Measurements from ENCODE around the gene OPCML. TPM values are rescaled to one million over a fixed set of nuclear protein-coding genes. Genes with fewer than 3 reads are reported as not detected.
A peak's percentile ranks its signal among the peaks of the same experiment; 100 is the strongest.

The OPCML gene
- total RNA-seq, 1 donor from 2014 or later = not detected

DNA sequence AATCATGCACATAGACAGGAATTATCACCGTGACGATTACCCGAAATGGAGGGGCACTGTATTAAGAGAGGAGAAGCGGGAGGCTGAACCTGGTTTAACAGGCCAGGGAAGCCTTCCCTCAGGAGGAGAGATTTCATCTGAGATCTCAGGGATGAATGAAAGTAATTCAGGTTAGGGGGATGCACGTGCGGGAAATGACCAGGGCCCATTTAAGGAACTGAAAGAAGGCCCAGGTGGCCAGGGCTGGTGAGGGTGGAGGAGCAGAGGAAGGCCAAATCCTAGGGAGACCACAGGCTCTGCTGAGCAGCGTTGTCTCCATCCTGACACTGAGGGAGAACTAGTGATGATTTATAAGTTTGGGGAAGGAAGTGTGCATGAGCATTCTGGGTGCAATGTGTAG is 16.3 kb upstream of the OPCML start:
- Histone ChIP-seq H3K4me3 (no peak overlapping the region), H3K27ac (no peak overlapping the region)
- intact Hi-C loops (cut with DNase I) = no loop called here

DNA sequence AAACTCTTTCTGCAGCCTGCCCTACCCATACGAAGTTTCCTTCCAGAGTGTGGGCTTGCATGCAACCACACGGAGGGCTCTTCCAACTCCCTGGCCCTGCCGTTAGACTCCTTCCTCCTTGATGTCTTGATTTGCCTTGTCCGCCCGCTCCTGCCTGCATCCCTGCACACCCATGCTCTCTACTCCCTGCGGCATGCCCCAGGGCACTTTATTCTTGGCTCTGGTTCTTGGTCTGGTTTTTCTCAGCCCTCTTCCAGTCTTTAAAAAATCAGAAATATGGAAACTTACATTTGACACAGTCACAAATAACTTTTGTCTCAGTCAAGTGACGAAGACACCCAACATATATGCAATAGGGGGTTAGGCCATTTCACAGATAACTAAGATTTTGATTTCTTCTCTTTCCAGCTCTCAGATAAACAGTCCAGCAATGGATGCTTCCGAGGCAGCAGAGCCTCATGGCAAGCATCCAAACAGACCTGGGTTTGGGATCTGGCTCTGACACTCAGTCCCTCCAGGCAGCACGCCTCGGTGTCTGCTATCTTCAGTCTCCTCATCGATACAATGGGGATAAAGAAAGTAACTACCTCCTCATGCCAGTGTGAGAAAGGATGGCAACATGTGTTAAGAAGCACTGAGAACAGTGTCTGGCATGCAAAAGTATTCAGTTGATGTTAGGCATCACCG is 15.7 kb upstream of the OPCML start:
- no peak for TF ChIP-seq POLR2A (IDR thresholded peaks at IDR 0.05)
- TF ChIP-seq, protein P1, sequence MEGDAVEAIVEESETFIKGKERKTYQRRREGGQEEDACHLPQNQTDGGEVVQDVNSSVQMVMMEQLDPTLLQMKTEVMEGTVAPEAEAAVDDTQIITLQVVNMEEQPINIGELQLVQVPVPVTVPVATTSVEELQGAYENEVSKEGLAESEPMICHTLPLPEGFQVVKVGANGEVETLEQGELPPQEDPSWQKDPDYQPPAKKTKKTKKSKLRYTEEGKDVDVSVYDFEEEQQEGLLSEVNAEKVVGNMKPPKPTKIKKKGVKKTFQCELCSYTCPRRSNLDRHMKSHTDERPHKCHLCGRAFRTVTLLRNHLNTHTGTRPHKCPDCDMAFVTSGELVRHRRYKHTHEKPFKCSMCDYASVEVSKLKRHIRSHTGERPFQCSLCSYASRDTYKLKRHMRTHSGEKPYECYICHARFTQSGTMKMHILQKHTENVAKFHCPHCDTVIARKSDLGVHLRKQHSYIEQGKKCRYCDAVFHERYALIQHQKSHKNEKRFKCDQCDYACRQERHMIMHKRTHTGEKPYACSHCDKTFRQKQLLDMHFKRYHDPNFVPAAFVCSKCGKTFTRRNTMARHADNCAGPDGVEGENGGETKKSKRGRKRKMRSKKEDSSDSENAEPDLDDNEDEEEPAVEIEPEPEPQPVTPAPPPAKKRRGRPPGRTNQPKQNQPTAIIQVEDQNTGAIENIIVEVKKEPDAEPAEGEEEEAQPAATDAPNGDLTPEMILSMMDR (IDR thresholded peaks at IDR 0.05) = no peak
- no peak for TF ChIP-seq POLR2AphosphoS5 (IDR thresholded peaks at IDR 0.05; ENCODE audit: insufficient read depth in 1 of 2, low read depth in 1 of 2)
- Histone ChIP-seq H3K4me3 (no peak overlapping the region), H3K4me1 (no peaks in the 10 kb centered on the region), H3K36me3 (no peaks in the 10 kb centered on the region), H3K27me3 (no peaks in the 10 kb centered on the region), H3K27ac (no peak overlapping the region), H3K9me3 (no peaks in the 10 kb centered on the region)
- intact Hi-C loops (cut with DNase I) = no loop called here
- peak in 1 of 2 donors; percentile 49 for DNase-seq (ENCODE audit: extremely low spot score in 2 of 2)

More for the DNA sequence above, 16.3 kb upstream of the OPCML start:
- Histone ChIP-seq H3K9me3 (no peaks in the 10 kb centered on the region), H3K4me1 (no peaks in the 10 kb centered on the region), H3K27me3 (no peaks in the 10 kb centered on the region), H3K36me3 (no peaks in the 10 kb centered on the region)
- TF ChIP-seq POLR2A (IDR thresholded peaks at IDR 0.05) = no peak
- TF ChIP-seq, protein P1 (IDR thresholded peaks at IDR 0.05) = no peak
- no peak for TF ChIP-seq POLR2AphosphoS5 (IDR thresholded peaks at IDR 0.05; ENCODE audit: insufficient read depth in 1 of 2, low read depth in 1 of 2)
- DNase-seq (ENCODE audit: extremely low spot score in 2 of 2) = peak in 1 of 2 donors; percentile 27

DNA sequence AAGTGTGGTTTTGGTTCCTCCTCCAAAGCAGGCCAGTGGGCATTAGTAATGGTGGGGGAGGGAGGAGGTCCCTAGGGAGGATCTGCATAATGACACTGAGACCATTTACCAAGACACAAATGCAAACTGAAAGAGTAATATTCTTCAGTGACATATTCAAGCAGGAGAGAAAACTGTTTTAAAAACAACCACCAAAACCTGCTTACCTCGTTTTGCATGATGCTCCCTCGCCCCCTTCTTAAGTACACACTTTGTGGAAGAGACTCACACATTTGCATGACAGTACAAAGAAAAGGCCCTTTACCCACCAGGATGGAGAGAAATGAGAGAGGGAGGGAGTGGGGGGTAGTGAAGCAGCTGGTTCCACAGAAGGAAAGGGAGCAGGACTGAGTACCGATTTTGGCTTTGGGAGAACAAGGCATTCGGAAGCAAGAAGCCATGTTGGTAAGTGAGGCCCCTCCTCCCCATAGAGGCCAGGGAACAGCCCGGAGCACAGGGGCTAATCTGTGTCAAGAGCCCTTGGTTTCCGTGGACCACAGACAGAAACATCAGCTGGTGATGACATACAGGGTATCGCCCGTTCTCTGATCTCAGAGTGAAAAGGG is 13.0 kb upstream of the OPCML start:
- H3K9me3 ChIP-seq = no peaks in the 10 kb centered on the region
- H3K4me3 ChIP-seq = no peak overlapping the region
- no peak overlapping the region for H3K27ac ChIP-seq
- no peaks in the 10 kb centered on the region for H3K36me3 ChIP-seq
- no peaks in the 10 kb centered on the region for H3K4me1 ChIP-seq
- no peaks in the 10 kb centered on the region for H3K27me3 ChIP-seq
- intact Hi-C loops (cut with DNase I) = no loop called here
- no peak for DNase-seq (ENCODE audit: extremely low spot score in 2 of 2)
- TF ChIP-seq, protein P1 (IDR thresholded peaks at IDR 0.05) = no peak
- TF ChIP-seq POLR2A (IDR thresholded peaks at IDR 0.05) = no peak
- TF ChIP-seq POLR2AphosphoS5 (IDR thresholded peaks at IDR 0.05; ENCODE audit: insufficient read depth in 1 of 2, low read depth in 1 of 2) = no peak

DNA sequence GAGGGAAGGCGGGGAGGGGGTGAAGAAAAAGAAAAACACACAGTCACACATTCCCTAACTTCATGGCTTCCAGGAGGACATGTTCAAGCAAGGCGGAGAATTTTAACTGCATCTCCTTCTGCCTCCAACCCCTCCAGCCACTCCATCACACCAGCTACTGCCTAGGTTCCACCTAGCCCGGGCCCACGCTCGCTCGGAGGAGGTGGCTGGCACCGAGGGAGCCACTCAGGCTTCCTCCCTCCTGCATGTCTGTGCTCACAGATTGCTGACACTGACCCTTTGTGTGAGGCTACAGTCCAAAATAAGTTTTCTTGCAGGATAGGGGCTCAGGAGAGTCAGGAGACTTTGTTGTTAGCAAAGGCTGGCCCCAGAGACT is 9.4 kb upstream of the OPCML start:
- DNase-seq (ENCODE audit: extremely low spot score in 2 of 2) = no peak
- Histone ChIP-seq H3K9me3 (no peaks in the 10 kb centered on the region), H3K36me3 (no peaks in the 10 kb centered on the region), H3K27me3 (no peaks in the 10 kb centered on the region), H3K27ac (no peak overlapping the region), H3K4me3 (no peak overlapping the region), H3K4me1 (no peaks in the 10 kb centered on the region)
- intact Hi-C loops (cut with DNase I) = no loop called here
- no peak for TF ChIP-seq POLR2AphosphoS5 (IDR thresholded peaks at IDR 0.05; ENCODE audit: insufficient read depth in 1 of 2, low read depth in 1 of 2)
- TF ChIP-seq, protein P1 (IDR thresholded peaks at IDR 0.05) = no peak
- TF ChIP-seq POLR2A (IDR thresholded peaks at IDR 0.05) = no peak

Data from vagina (tissue), 2 donors.